ENCODE results near the gene MEX3D.

Gene MEX3D

DNA sequence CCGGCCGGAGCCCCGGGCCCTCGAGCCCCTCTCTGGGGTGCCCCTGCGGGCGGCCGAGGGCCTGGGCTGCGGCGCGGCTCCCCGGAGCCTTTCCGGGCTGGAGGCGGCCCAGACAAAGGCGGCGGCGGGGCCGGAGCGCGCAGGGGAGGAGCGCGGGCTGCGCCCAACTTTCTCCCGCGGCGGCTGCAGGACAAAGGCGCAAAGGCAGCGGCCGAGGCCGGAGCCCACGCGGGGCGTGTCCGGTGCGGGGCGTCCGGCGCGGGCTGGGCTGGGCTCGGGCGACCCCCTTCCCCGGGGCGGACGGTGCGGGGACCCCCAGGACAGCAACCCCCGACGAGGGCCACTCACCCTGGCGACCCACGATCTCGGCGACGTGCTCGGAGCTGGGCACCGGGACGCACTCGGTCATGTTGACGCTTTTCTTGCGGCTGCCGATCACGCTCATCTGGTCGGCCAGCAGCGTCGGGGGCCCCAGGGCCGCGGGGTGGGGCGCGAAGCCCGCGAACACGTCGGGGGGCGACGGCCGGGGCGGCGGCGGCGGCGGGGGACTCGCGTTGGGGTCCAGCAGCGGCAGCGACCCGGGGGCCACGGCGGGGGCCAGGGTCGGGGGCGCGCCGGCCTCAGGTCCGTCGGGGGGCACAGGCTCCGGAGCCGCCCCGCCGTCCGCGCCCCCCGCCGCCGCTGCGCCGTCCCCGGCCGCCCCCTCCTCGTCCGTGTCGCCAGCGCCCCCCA, 843 bp downstream of the MEX3D start:
- peak overlapping the region; percentile 97 for H3K9ac ChIP-seq (ENCODE audit: low read depth, low read length)
- peak overlapping the region; percentile 93 for H3K27ac ChIP-seq (ENCODE audit: low read depth, low read length)
- H3K4me1 ChIP-seq (ENCODE audit: insufficient read depth, low read length) = 0 out of 2 replicates have a peak, but pooled peaks cover 4% of the 10 kb centered on the region
- H3K36me3 ChIP-seq (ENCODE audit: insufficient read depth, low read length) = peaks cover 20% of the 10 kb centered on the region
- H3K4me3 ChIP-seq (ENCODE audit: low read length) = peak overlapping the region; percentile 89
- peaks cover 18% of the 10 kb centered on the region for H3K27me3 ChIP-seq (ENCODE audit: insufficient read depth, low read length)
- under 1% methylated on average over 108 of the region's 108 CpGs for WGBS
- H3K9me3 ChIP-seq (ENCODE audit: insufficient read depth, low read depth, low read length) = no peaks in the 10 kb centered on the region

DNA sequence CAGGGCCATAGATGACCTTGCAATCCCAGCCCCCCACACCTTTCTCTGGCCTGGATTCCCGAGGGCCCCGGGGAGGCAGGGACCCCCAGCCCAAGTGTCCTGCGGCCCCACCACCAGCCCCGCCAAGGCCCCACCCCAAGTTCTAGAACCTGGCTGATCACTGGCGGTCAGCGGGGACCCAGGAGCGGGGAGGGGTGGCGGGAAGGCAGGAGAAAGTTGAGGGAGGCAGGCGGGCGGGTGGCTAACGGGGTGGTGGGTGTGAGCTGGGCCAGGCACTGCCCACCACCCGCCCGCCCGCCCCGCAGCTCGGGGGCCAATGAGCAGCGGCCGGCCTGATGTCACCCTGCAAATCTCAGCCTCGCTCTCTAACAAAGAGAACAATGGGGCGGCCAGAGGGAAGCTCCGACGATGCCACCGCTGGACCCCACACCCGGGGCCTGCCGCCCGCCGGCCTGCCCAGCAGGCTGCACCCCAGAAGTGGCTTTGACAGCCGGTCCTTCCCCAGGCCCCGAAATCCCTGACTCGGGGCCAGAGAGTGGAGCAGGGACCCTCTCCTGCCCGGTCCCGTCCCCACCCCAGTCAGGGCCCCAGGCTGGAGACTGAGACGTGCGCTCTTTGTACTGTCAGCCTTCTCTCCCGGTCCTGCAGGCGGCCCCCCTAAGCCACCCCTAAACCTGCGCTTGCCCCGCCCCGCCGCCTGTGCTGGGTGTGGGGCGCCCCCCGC, 1.6 kb downstream of the MEX3D start:
- peak overlapping the region; percentile 93 for H3K27ac ChIP-seq (ENCODE audit: low read depth, low read length)
- under 1% methylated on average over 39 of the region's 42 CpGs for WGBS
- 0 out of 2 replicates have a peak, but pooled peaks cover 4% of the 10 kb centered on the region for H3K4me1 ChIP-seq (ENCODE audit: insufficient read depth, low read length)
- H3K27me3 ChIP-seq (ENCODE audit: insufficient read depth, low read length) = peaks cover 18% of the 10 kb centered on the region
- peaks cover 20% of the 10 kb centered on the region for H3K36me3 ChIP-seq (ENCODE audit: insufficient read depth, low read length)
- H3K9ac ChIP-seq (ENCODE audit: low read depth, low read length) = peak overlapping the region; percentile 97
- peak overlapping the region; percentile 89 for H3K4me3 ChIP-seq (ENCODE audit: low read length)
- H3K9me3 ChIP-seq (ENCODE audit: insufficient read depth, low read depth, low read length) = no peaks in the 10 kb centered on the region

DNA sequence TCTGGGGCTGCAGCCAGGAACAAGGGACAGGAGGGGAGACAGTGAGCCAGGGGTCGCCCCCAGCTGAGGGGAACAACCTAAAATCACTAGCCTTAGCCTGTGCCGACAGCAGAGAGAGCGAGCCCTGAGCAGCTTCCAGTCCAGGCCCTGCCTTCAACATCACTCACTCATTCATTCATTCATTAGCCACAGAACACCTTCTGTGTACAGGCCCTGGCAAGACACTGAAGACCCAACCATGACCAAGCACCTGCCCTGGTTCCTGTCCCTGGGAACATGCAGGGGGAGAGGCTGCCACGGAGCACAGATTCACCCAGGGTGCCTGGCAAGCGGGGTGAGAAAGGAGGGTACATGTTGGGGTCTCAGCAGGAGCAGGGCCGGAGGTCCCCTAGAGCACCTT, 4.9 kb downstream of the MEX3D start:
- no peak overlapping the region for H3K27ac ChIP-seq (ENCODE audit: low read depth, low read length)
- no peaks in the 10 kb centered on the region; the same call in 1 of the 2 replicates for H3K27me3 ChIP-seq (ENCODE audit: insufficient read depth, low read length)
- H3K4me1 ChIP-seq (ENCODE audit: insufficient read depth, low read length) = 0 out of 2 replicates have a peak, but pooled peaks cover 4% of the 10 kb centered on the region
- WGBS = 92% methylated on average over 6 of the region's 6 CpGs
- no peak overlapping the region for H3K4me3 ChIP-seq (ENCODE audit: low read length)
- no peaks in the 10 kb centered on the region for H3K9me3 ChIP-seq (ENCODE audit: insufficient read depth, low read depth, low read length)
- H3K9ac ChIP-seq (ENCODE audit: low read depth, low read length) = no peak overlapping the region
- H3K36me3 ChIP-seq (ENCODE audit: insufficient read depth, low read length) = peaks cover 34% of the 10 kb centered on the region

DNA sequence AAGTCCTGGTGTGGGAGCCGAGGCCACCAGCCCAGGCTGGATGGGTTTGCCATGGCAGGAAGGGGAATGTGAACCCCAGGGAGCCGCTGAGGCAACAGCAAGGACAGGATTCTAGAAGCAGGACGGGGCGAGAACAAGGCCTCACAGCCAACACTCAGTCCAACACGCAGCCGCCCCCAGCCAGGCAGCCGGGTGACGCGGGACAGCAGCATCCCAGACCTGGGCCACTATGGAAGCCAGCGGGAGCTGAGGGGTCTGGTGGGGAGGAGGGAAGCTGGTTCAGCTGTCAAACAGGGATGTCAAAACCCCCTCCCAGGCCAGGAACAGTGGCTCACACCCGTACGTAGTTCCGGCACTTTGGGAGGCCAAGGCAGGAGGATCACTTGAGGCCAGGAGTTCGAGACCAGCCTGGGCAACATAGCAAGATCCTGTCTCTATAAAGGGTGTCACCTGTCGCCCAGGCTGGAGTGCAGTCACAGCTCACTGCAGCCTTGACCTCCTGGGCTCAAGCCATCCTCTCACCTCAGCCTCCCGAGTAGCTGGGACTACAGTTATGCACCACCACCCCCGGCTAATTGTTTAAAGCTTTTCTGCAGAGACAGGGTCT, 6.8 kb downstream of the MEX3D start:
- Histone ChIP-seq H3K9me3 (ENCODE audit: insufficient read depth, low read depth, low read length) (no peaks in the 10 kb centered on the region), H3K36me3 (ENCODE audit: insufficient read depth, low read length) (peaks cover 45% of the 10 kb centered on the region), H3K9ac (ENCODE audit: low read depth, low read length) (no peak overlapping the region), H3K27me3 (ENCODE audit: insufficient read depth, low read length) (no peaks in the 10 kb centered on the region; the same call in 1 of the 2 replicates), H3K4me3 (ENCODE audit: low read length) (no peak overlapping the region), H3K27ac (ENCODE audit: low read depth, low read length) (no peak overlapping the region), H3K4me1 (ENCODE audit: insufficient read depth, low read length) (0 out of 2 replicates have a peak, but pooled peaks cover 4% of the 10 kb centered on the region)
- 93% methylated on average over 17 of the region's 17 CpGs for WGBS

DNA sequence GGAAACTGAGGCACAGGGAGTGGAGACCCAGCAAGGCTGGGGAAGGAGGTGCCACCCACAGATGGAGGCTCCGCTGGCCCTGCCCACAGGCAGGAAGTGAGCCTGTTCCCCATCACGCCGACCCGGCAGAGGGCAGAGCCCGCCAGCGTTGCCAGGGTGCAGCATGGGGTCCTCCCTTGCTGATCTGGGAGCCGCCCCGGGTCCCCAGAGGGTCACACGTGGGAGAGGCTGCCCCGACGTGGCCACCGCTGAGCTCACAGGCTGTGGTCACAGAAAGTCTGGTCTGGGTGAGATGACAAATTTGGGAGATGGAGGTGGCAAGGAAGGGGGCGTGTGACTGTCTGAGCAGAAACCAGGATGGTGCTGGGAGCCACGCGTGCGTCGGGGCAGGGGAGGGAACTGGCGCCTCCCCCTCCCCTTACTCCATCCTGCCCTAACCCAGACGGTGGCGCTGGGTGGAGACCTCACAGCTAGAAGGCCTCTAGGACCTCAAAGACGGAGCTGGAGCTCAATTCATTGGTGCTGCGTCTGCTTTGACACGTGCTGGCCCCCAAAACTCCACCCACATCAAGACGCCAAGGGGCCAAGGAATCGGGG, 7.7 kb downstream of the MEX3D start:
- no peaks in the 10 kb centered on the region for H3K4me1 ChIP-seq (ENCODE audit: insufficient read depth, low read length)
- no peak overlapping the region for H3K27ac ChIP-seq (ENCODE audit: low read depth, low read length)
- no peaks in the 10 kb centered on the region for H3K9me3 ChIP-seq (ENCODE audit: insufficient read depth, low read depth, low read length)
- peaks cover 47% of the 10 kb centered on the region for H3K36me3 ChIP-seq (ENCODE audit: insufficient read depth, low read length)
- H3K27me3 ChIP-seq (ENCODE audit: insufficient read depth, low read length) = no peaks in the 10 kb centered on the region
- 91% methylated on average over 25 of the region's 25 CpGs for WGBS
- no peak overlapping the region for H3K9ac ChIP-seq (ENCODE audit: low read depth, low read length)
- no peak overlapping the region for H3K4me3 ChIP-seq (ENCODE audit: low read length)

DNA sequence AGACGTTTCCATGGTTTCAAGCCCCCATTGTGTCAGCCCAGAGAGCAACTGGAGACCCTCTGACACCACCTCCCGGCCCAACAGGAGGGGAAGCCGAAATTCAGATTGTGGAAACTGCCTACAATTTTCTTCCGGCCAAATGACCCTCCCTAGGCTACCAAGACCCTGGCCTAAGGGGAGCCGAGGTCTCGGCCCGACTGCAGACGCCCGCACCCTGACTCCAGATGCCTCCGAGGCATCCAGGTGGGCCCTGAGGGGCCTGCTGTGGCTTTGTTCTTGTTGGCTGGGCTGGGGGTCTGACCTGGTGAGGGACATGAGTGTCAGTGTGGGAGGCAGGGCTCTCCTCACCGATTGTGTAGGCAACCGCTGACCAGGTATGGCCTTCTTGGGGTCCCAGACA, 9.6 kb downstream of the MEX3D start:
- Histone ChIP-seq H3K4me1 (ENCODE audit: insufficient read depth, low read length) (no peaks in the 10 kb centered on the region), H3K36me3 (ENCODE audit: insufficient read depth, low read length) (peaks cover 43% of the 10 kb centered on the region), H3K4me3 (ENCODE audit: low read length) (no peak overlapping the region), H3K27ac (ENCODE audit: low read depth, low read length) (no peak overlapping the region), H3K27me3 (ENCODE audit: insufficient read depth, low read length) (no peaks in the 10 kb centered on the region), H3K9ac (ENCODE audit: low read depth, low read length) (no peak overlapping the region), H3K9me3 (ENCODE audit: insufficient read depth, low read depth, low read length) (no peaks in the 10 kb centered on the region)
- WGBS = 93% methylated on average over 12 of the region's 12 CpGs

DNA sequence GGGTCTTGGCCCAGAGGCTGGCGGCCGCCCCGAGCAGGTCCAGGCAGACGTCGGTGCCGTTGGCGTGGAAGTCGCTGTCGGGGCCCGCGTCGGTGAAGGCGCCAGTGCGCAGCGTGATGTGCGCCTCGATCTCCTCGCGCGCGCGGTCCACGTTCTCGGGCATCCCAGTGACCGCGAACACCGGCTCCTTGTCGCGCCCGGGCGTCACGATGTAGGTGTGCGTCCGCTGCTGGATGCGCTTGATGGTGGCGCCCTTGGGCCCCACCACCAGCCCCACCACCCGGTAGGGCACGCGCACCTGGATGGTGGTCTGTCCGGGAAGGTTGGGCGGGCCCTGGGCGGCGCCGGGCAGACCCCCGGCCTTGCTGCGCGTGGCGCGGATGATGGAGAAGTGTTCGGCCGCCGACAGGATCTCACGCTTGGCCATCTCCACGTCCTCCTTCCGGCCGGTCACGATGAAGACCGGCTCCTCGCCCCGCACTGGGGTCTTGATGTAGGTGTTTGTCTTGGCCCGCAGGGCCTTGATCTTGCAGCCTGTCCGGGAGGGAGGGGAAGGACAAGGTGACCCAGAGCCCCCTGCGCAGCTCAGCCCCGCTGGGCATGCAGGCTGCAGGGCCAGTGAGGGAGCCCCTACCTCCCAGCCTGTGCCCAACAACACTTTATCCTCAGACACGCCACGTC, 11.6 kb downstream of the MEX3D start:
- 96% methylated on average over 66 of the region's 66 CpGs for whole genome bisulfite sequencing
- Histone ChIP-seq H3K27ac (ENCODE audit: low read depth, low read length) (no peak overlapping the region), H3K27me3 (ENCODE audit: insufficient read depth, low read length) (no peaks in the 10 kb centered on the region), H3K36me3 (ENCODE audit: insufficient read depth, low read length) (peaks cover 34% of the 10 kb centered on the region), H3K9me3 (ENCODE audit: insufficient read depth, low read depth, low read length) (no peaks in the 10 kb centered on the region), H3K4me3 (ENCODE audit: low read length) (no peak overlapping the region), H3K4me1 (ENCODE audit: insufficient read depth, low read length) (no peaks in the 10 kb centered on the region), H3K9ac (ENCODE audit: low read depth, low read length) (no peak overlapping the region)

DNA sequence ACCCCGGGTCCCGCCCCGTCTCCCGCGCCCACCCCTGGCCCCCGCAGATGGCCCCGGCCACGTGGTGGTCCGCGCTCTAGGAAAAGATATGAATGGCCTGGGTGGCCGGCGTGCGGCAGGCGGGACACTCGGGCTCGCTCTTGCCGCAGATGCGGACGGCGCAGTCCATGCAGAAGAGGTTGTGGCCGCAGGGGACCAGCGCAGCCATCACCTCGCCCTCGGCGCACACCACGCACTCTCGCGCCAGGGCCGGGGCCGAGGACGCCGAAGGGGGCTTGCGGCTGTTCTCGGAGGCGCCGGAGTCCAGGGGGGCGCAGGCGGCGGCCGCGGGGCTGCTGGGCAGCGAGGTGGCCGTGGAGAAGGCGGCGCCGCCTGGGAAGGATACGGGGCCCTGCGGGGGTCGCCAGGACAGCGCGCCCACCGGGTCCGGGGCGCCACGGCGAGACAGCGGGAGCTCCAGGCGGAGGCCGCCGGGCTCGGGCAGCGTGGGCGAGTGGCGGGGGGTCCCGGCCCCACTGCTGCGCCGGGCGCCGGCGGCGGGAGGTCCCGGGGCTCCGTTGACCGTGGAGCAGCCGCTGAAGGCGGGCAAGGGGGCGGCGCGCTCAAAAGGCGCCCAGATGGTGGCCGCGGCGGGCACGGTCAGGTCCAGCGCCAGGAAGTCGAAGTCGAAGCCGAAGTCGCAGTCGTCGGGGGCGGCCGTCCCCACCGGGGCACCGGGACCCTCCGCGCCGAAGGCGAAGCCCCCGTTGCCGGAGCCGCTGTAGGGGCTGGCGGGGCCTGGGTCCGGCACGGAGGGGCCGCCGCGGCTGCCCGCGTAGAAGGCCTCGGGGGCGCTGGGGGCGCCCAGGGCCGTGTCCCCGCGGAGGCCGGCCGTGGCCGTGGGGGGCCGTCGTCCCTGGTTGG, 12.4 kb downstream of the MEX3D start:
- Histone ChIP-seq H3K9me3 (ENCODE audit: insufficient read depth, low read depth, low read length) (no peaks in the 10 kb centered on the region), H3K27ac (ENCODE audit: low read depth, low read length) (no peak overlapping the region), H3K36me3 (ENCODE audit: insufficient read depth, low read length) (peaks cover 28% of the 10 kb centered on the region), H3K9ac (ENCODE audit: low read depth, low read length) (no peak overlapping the region), H3K4me3 (ENCODE audit: low read length) (no peak overlapping the region), H3K4me1 (ENCODE audit: insufficient read depth, low read length) (no peaks in the 10 kb centered on the region), H3K27me3 (ENCODE audit: insufficient read depth, low read length) (no peaks in the 10 kb centered on the region)
- WGBS = 95% methylated on average over 120 of the region's 121 CpGs

DNA sequence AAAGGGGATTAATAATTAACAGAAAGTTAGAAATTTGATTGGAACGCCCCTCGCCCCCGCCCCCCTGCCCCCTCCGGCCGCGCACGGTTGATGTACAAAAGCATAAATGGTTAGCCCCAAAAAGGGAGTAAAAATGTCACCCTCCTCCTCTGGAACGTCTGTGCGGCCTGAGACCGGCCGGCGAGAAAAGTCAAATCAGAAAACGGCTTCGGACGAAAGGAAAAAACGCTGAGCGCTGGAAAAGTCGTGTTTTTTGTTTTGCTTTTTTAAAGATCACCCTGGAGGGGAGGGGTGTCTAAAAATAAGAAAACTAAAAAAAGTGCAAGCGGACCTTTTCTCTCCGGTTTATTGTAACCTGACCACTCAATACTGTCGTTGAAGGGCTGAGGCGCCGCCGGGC, 13.2 kb downstream of the MEX3D start:
- Histone ChIP-seq H3K4me1 (ENCODE audit: insufficient read depth, low read length) (no peaks in the 10 kb centered on the region), H3K9ac (ENCODE audit: low read depth, low read length) (no peak overlapping the region), H3K9me3 (ENCODE audit: insufficient read depth, low read depth, low read length) (no peaks in the 10 kb centered on the region), H3K27me3 (ENCODE audit: insufficient read depth, low read length) (no peaks in the 10 kb centered on the region), H3K27ac (ENCODE audit: low read depth, low read length) (no peak overlapping the region), H3K4me3 (ENCODE audit: low read length) (no peak overlapping the region), H3K36me3 (ENCODE audit: insufficient read depth, low read length) (peaks cover 24% of the 10 kb centered on the region)
- 91% methylated on average over 24 of the region's 24 CpGs for WGBS

DNA sequence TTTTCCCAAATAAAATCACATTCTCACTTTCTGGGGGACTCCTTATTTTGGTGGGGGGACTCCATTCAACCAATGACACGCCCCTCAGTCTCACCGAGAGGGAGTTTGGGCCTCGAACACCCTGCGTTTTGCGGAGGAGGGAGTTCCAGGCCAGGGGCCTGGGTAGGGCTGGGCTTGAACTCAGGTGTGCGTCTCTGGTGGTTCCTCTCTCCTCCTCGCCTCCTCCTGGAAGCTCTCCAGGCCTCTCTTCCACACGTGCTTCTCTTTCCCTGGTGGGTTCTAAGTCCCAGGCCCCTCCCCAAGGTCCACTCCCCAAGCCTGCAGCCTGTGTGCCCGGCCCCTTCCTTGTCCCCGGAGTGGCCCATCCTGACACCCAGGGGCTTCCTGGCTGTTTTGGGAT, 14.7 kb downstream of the MEX3D start:
- H3K4me3 ChIP-seq (ENCODE audit: low read length) = no peak overlapping the region
- peaks cover 21% of the 10 kb centered on the region for H3K36me3 ChIP-seq (ENCODE audit: insufficient read depth, low read length)
- H3K9ac ChIP-seq (ENCODE audit: low read depth, low read length) = no peak overlapping the region
- no peaks in the 10 kb centered on the region for H3K9me3 ChIP-seq (ENCODE audit: insufficient read depth, low read depth, low read length)
- WGBS = 81% methylated on average over 10 of the region's 10 CpGs
- H3K27me3 ChIP-seq (ENCODE audit: insufficient read depth, low read length) = no peaks in the 10 kb centered on the region
- H3K27ac ChIP-seq (ENCODE audit: low read depth, low read length) = no peak overlapping the region
- no peaks in the 10 kb centered on the region for H3K4me1 ChIP-seq (ENCODE audit: insufficient read depth, low read length)
